Astrocyte of the hippocampus (primary cell): ENCODE results near the gene PPARGC1A.

Source experiments
- DNase-seq: peaks from one replicate; pipeline ENCODE4 v3.0.0; 2011; ENCODE audit warnings: low read depth, low spot score

Gene PPARGC1A

GRCh38 chr4:23911675-23912455 lies 22.0 kb upstream of the PPARGC1A start:
- no peak for DNase-seq

- DNase-seq: no peak
Measured at GRCh38 chr4:23909671-23910070, 19.8 kb upstream of the PPARGC1A start.

GRCh38 chr4:23906839-23907238 lies 17.0 kb upstream of the PPARGC1A start:
- no peak for DNase-seq

DNA sequence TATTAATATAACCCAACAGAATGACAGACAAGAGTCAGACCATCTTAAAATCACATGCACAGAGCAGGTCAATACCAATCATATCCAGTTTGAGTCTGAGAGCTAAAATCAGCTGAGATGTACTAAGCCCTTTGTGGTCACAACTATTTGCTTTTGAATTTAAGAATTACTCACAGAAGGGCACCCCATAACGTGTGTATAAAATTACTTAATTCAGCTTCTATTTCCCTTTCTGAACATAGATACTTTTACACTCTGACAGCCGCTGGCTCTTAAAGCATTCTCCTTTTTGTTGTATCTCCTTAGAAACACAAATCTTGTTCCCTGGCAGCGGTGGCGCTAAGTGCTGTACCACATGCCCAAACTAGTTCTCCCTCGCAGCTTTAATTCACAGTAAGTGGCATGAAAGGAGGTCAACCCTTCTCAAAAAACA lies 14.8 kb upstream of the PPARGC1A start:
- peak; percentile 42 for DNase-seq

DNA sequence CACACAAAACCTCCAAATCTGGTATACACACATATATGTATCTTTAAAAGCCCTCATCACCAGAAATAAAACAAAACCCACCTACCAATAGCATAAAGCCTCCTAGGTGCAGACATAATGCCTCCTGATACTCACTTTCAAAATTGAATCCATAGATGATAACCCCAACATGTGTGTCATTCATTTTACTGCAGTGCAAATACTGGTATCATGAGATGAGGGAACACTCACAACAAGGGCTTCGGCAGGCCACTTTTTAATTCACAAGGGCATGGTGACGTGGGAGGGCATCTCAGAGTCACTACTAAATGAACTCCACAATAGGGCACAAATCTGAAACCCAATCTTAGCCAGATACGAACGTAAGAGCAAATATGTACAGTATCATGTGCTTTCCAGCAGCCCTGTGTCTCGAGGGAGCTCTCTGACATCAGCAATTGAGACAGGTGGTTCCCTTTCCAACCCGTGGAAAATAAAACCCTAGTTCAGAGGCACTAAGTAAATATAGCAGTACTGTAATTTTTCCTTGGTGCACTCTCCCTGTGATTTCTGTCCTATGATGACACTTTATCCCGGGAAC lies 14.1 kb upstream of the PPARGC1A start:
- no peak for DNase-seq

- DNase-seq: no peak
Measured at GRCh38 chr4:23902222-23902804, 12.5 kb upstream of the PPARGC1A start.

- peak; percentile 67 for DNase-seq
Measured at GRCh38 chr4:23900636-23901035, 10.8 kb upstream of the PPARGC1A start.

DNA sequence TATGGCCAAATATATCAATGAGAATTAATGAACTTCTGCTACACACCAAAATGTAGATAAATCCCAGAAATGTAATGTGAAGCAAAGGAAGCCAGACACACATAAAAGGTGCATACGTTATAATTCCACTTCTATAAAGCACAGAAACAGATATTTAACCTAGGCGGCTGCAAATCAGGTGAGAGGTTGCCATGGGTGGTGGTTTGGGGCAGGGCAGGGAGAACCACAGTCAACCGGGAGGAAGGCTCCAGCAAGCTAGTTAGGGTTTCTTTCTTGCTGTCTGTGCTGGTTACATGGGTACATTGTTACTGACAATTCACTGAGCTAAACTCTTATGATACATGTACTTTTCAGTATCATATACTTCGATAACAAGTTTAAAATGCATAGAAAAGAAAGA lies 9.7 kb upstream of the PPARGC1A start:
- no peak for DNase-seq

- DNase-seq: no peak
Measured at GRCh38 chr4:23897564-23898109, 7.8 kb upstream of the PPARGC1A start.

- peak; percentile 60 for DNase-seq
Measured at GRCh38 chr4:23894021-23894420, 4.2 kb upstream of the PPARGC1A start.

GRCh38 chr4:23891064-23891421 lies 1.2 kb upstream of the PPARGC1A start:
- DNase-seq: no peak

GRCh38 chr4:23890369-23891063 lies 669 bp upstream of the PPARGC1A start:
- peak; percentile 55 for DNase-seq

- DNase-seq: no peak
Measured at GRCh38 chr4:23889391-23889790, 456 bp downstream of the PPARGC1A start.

DNA sequence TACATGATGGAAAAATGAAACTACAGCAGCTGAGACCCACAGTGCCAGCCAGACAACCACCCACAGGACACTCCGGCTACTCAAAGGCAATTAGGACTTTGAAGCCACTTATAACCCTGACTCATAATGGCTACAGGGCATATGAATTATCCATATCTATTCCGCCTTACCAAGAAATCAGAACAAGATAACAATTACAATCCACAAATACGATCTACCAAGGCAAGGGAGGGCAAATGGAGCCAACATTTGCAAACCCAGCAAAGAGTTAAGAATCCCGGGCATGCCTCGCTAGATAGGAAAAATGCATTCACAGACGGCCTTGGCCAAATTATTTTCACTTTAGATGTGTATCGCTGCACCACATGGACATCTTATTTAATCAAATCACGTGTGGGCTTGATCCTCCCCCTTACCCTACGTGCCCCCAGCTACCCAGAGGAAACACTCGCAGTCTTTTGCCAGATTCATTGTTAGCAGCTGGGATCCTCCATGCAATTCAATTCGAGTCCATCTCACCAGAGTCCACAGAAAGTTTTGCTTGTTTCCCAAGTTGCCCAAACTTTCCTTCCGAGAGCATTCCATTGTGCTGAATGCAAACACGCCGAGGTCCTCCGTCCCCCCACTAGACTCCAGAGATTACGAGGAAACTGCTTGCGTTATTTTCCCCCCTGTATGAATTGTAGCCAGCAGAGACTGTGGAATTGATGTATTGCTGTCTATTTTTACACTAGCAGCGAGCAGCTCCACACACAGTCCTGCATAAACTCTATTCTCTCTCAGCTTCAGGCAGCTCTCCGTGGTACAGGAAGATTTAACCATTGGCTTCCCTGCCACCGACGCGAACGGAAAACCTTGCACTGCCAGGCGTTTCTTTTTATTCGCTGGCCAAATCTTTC lies 1.2 kb downstream of the PPARGC1A start:
- peak; percentile 76 for DNase-seq

DNA sequence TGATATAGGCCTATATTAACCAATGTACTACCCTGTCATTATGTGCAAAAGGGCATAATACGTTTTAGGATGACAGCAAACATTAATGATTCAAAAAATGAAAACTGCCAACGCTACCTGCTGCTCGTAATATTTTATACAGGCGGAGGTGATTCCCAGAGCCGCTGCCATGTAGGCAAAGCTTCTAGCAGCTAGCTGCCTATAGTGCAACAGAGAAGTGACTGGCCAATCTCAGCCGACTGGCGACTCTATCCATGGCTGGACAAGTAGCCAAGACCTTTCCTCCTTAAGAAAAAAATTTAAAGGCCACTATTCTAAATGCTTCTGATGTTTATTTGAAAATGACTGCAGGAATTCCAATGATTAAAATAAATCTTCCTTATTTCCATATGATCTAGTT lies 1.9 kb downstream of the PPARGC1A start:
- DNase-seq: peak; percentile 34

- DNase-seq: no peak
Measured at GRCh38 chr4:23887173-23887572, 2.7 kb downstream of the PPARGC1A start.

DNA sequence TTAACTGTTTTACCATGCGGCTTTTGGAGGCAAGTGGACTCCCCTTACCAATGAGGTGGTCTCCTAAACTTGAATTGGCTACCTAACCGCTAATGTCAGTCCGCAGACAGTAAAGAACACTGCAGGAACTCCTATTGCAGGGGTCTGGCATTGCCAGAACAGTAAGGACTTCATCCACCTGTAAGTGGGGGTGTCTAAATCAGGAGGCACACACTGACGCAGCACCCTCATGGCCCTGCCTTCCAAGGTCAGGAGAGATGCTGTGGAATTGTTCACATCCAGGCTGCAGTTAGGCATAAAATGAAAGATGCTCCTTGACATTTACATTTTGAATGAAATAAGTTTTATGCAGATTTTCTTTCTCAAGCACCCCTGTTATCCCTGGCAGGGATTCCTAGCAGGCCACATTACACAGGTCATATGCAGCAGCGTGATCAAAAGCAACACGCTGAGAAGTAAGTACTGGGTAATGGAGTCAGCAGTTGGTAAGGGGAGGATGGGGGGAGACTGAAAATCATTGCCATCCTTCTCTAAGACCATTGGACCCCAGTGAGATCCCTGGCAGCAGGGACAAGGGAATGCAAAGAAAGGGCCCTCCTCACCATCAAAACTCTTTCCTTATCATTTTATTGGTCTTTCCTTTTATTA lies 3.8 kb downstream of the PPARGC1A start:
- DNase-seq: no peak

DNA sequence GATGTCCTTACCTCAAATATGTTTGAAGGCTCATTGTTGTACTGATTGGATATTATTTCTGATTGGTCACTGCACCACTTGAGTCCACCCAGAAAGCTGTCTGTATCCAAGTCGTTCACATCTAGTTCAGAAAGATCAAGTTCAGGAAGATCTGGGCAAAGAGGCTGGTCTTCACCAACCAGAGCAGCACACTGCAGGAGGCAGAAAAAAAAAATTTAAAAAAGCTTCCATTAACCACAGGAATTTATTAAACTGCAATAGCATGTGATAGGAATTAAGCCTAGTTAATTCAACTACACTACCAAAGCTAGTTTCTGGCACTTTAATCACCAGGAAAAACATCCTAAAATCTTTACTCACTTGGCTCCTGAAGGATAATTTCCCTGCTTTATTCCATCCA lies 5.1 kb downstream of the PPARGC1A start:
- peak; percentile 66 for DNase-seq

- no peak for DNase-seq
Measured at GRCh38 chr4:23884261-23884660, 5.6 kb downstream of the PPARGC1A start.

DNA sequence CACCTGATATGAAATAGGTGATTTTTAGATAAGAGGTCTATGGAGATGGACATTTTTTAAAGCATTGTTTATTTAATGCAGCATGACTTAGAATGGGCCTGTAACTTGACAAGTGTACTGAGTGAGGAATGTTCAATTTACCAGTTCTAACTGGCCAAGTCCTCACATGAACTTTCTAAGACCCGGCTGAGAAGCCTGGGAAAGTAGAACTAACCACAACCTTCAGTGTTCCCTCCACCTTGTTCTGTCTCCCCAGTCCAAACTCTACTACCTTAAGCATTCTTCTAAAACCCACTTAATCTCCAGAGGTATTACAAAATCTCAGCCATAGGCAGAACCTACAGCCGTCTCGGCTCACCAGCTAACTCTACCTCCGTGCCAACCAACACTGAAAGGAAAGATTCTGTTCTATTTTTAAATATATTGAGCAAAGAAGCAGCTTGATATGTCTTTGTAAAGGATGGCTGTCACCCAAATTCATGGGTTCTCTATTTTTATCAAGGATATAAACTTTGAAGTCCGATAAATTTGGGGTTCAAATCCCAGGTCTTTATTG lies 6.8 kb downstream of the PPARGC1A start:
- peak; percentile 77 for DNase-seq
